C4-2B (cell line): ENCODE measurements around the gene DIAPH2.

Source experiments
- H3K27ac ChIP-seq: fragments of 450-650 bp; 2 replicates; pipeline ENCODE4 v1.5.1; 2017
- ZFX ChIP-seq: fragments of 450-650 bp; IDR thresholded peaks from 2 replicates; pipeline ENCODE4 v1.6.1; 2017
- TF ChIP-seq, protein P1 (sequence below): fragments of 450-650 bp; conservative IDR thresholded peaks from 2 replicates; pipeline ENCODE4 v1.5.1; 2017; ENCODE audit warnings: mild to moderate bottlenecking

The DIAPH2 gene

DNA sequence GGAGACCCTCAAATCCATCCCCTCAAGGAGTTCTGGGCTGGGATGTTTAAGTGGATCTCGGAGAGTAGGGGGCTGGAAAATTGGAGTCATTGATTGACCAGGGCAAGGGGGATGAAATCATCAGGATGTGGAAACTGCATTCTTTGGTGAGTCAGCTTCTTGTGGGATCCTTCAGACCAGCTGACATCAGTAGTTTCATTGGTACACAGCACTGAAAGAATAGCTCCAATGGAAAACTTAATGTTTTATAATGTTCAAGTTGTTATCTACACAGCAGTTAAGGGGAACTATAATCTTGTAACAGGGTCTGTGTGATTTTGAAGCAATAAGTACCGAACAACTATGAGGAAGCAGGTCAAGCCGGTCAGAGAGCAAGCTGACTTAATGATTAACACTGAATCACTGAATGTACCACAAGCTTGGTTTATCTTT, 705.1 kb downstream of the DIAPH2 start:
- no peak overlapping the region for H3K27ac ChIP-seq
- no peak for TF ChIP-seq ZFX
- TF ChIP-seq, protein P1, sequence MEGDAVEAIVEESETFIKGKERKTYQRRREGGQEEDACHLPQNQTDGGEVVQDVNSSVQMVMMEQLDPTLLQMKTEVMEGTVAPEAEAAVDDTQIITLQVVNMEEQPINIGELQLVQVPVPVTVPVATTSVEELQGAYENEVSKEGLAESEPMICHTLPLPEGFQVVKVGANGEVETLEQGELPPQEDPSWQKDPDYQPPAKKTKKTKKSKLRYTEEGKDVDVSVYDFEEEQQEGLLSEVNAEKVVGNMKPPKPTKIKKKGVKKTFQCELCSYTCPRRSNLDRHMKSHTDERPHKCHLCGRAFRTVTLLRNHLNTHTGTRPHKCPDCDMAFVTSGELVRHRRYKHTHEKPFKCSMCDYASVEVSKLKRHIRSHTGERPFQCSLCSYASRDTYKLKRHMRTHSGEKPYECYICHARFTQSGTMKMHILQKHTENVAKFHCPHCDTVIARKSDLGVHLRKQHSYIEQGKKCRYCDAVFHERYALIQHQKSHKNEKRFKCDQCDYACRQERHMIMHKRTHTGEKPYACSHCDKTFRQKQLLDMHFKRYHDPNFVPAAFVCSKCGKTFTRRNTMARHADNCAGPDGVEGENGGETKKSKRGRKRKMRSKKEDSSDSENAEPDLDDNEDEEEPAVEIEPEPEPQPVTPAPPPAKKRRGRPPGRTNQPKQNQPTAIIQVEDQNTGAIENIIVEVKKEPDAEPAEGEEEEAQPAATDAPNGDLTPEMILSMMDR: no peak

DNA sequence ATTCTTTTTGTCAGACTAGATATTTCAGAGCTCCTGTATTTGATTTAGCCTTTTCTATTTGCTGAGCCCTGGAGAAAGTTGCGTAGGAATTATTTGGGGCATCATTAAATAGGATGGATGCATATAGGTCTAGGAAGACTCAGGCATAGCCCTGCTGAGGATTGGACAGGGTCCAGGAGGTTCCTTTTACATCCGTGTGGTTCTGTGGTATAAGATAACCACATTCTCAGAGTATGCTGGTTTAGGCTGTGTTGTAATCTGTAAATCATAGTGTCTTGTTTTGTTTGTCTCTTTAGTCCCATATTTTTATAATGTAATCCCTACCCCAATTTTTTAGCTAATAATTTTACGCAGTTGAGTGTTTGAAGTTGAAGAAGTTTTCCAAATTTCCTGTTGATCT, 712.7 kb downstream of the DIAPH2 start:
- H3K27ac ChIP-seq: no peak overlapping the region

DNA sequence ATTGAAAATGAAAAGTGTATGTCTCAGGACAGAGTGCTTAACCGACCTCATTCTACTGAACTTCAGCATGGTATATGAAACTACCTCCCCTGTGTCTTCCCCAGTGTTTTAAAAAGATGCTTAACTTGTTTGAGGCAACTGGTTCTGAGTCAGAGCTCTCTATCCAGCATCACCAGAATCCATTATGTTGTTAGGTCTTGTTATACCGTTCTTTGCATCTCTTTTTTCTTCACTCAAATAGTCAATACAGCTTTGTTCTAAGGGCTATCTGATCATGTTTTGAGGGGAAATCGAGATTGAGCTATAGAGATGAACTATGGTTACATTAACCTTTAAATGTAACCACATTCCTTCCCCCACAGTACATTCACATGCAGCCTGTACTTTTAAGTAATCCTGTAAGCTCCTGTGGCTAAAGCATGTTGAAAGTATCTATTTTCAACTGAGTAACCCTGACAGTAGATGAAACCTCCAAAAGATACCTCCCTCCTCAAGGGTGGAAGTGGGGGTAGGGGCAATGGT, 713.4 kb downstream of the DIAPH2 start:
- no peak overlapping the region for H3K27ac ChIP-seq
- TF ChIP-seq, protein P1: no peak
- TF ChIP-seq ZFX: no peak

More for the DNA sequence above, 712.7 kb downstream of the DIAPH2 start:
- no peak for TF ChIP-seq ZFX
- TF ChIP-seq, protein P1: no peak

- no peak for TF ChIP-seq ZFX
- no peak overlapping the region for H3K27ac ChIP-seq
These were observed 714.8 kb downstream of the DIAPH2 start for GRCh38 chrX:97399400-97399799.

DNA sequence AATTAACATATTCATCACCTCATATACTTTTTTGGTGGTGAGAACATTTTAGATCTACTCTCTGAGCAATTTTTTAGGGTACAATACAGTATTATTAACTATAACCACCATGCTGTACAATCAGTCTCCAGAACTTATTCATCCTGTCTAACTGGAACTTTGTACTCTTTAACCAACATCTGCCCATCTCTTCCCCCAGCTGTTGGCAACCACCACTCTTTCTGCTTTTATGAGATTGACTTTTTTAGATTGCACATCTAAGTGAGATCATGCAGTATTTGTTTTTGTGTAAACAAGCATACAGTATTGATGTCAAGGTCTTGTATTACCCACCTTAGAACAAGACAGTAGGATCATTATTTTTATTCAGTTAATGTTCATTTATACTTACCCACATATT, 715.9 kb downstream of the DIAPH2 start:
- TF ChIP-seq, protein P1: no peak
- no peak for TF ChIP-seq ZFX
- no peak overlapping the region for H3K27ac ChIP-seq

DNA sequence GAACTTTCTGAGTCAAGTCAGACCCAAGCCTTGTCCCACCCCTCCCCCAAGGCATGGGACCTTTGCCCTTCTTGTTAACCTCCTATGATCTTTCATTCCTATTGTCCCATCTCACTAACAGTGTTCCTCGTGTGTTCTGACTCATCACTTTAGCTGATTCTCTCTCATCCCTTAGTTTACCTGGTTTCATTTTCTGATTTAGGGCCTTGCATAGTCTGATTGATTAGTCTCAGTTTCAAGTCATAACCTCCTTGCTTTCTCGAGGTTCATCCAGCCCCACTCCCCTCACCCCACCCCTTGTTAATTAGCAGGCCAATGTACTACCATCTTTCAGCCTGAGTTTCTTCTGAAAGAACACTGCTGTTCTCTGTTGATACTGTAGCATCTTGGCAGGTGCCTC, 716.5 kb downstream of the DIAPH2 start:
- TF ChIP-seq, protein P1: no peak
- no peak for TF ChIP-seq ZFX
- no peak overlapping the region for H3K27ac ChIP-seq

DNA sequence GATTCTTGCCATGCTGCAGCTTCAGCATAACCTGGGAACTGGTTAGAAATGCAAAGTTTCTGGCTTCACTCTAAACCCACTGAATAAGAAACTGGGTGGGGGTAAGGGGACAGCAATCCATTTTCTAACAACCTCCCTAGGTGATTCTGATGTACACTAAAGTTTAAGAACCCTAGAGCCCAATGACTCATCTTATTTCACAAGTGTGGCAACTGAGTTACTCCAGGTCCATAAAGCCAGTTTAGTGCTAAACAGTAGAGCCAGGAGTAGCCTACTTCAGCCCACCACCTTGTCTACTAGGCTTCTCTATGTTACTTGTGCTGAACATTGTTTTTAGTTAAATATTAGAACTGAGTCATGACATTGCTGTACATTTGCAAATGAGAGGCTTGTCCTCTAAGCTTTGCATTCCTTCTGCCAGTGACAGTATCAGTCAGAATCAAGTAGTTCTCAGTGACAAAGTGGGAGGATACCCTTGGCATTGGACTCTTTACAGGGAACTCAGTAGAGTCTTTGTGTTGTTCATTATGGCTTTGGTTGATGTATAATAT, 717.0 kb downstream of the DIAPH2 start:
- no peak overlapping the region for H3K27ac ChIP-seq
- TF ChIP-seq, protein P1: no peak
- no peak for TF ChIP-seq ZFX

DNA sequence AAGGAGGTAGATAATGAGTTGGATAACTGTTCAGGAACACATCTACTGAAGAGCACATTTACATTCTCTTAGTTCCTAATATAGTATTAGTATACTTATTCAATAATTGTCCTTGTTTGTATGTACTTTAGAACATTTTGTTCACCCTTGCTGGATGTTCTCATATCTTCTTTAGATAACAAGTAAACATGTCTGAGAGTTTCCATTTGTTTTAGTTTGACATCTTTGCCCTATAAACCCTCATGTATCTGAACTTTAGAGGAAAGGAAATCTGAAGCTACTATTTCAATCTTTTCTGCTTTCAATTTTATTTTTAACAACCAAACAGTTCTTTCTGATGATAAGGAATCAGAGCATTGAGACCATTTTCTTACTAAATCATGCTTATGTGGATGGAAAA, 717.7 kb downstream of the DIAPH2 start:
- TF ChIP-seq, protein P1: no peak
- no peak for TF ChIP-seq ZFX
- H3K27ac ChIP-seq: no peak overlapping the region
